ENCODE measurements around the gene AMBRA1.
A peak's percentile ranks its signal among the peaks of the same experiment; 100 is the strongest.

Gene AMBRA1

DNA sequence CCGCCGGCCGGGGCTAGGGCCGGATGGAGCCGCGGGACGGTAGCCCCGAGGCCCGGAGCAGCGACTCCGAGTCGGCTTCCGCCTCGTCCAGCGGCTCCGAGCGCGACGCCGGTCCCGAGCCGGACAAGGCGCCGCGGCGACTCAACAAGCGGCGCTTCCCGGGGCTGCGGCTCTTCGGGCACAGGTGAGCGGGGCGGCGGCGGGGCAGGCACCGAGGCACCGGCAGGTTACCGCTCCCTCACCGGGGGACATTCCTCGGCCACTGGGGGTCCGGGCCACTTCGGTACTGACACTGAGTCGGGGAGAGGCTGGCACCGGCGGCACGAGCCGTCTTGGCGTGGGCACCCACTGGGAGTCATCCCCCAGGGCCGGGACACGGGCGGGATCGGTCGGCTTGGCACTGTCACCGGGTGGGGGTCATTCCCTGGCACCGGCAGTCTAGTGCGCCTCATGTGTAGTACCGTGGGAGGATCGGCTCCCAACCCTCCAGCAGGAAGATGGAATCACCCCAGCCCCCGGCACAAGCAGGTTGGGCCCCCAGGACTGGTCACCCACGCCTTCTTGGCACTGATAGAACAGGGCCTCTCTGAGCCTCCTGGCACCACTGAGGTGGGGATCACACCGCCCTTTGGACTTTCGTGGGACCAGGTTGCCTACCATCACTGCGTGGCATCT, 246.0 kb downstream of the AMBRA1 start:
- Histone ChIP-seq H3K79me2 (ENCODE audit: insufficient read depth, low read depth) (peaks cover 28% of the 10 kb centered on the region), H3K27ac (no peak overlapping the region), H2AFZ (ENCODE audit: low read depth) (peak overlapping the region; percentile 41), H3K27me3 (ENCODE audit: insufficient read depth, low read depth) (peaks cover 12% of the 10 kb centered on the region), H3K4me2 (peak overlapping the region; percentile 83), H3K36me3 (ENCODE audit: insufficient read depth) (no peaks in the 10 kb centered on the region; the same call in 1 of the 2 replicates), H3K4me1 (ENCODE audit: low read depth, poor library complexity, severe bottlenecking) (peaks cover 19% of the 10 kb centered on the region), H4K20me1 (ENCODE audit: insufficient read depth) (no peaks in the 10 kb centered on the region), H3K4me3 (IDR thresholded peaks at IDR 0.05; ENCODE audit: insufficient read depth, low read depth, low read length) (no peak overlapping the region), H3K9ac (peak overlapping the region; percentile 55; the same call in 1 of the 2 replicates)
- no peak for TF ChIP-seq CTCF (conservative IDR thresholded peaks at IDR 0.05; ENCODE audit: low read depth, low read length)

- H2AFZ ChIP-seq (ENCODE audit: low read depth), result peak within 1 kb of the TSS; percentile 64
- no peaks in the 10 kb centered on the region for H4K20me1 ChIP-seq (ENCODE audit: insufficient read depth)
- TF ChIP-seq CTCF (conservative IDR thresholded peaks at IDR 0.05; ENCODE audit: low read depth, low read length), result no peak; the same call in 1 of the 2 replicates
- H3K4me1 ChIP-seq (ENCODE audit: low read depth, poor library complexity, severe bottlenecking), result peaks cover 19% of the 10 kb centered on the region
- peak within 1 kb of the TSS; percentile 38; the same call in 1 of the 2 replicates for H3K27ac ChIP-seq
- H3K4me3 ChIP-seq (IDR thresholded peaks at IDR 0.05; ENCODE audit: insufficient read depth, low read depth, low read length), result no peak within 1 kb of the TSS
- H3K79me2 ChIP-seq (ENCODE audit: insufficient read depth, low read depth), result peaks cover 24% of the 10 kb centered on the region
- H3K27me3 ChIP-seq (ENCODE audit: insufficient read depth, low read depth), result peaks cover 17% of the 10 kb centered on the region
- H3K9ac ChIP-seq, result peak within 1 kb of the TSS; percentile 55; the same call in 1 of the 2 replicates
- no peaks in the 10 kb centered on the region; the same call in 1 of the 2 replicates for H3K36me3 ChIP-seq (ENCODE audit: insufficient read depth)
- peak within 1 kb of the TSS; percentile 83 for H3K4me2 ChIP-seq
Observed at GRCh38 chr11:46346886-46347636, 246.8 kb downstream of the AMBRA1 start, which contains the start of gene DGKZ. DGKZ (plus strand) TSS chr11:46347463; CDS start chr11:46347660, 197 bp downstream.

Measured in KMS-11 (cell line).